NCI-H774 (cell line): ENCODE data around the gene UQCRH.
"Not testable (repeated sequence)": the region's sequence is repeated elsewhere in the genome, so short reads cannot be mapped to it uniquely, and the experiment has no call there.

Source experiments
- DNase-seq: peaks from one replicate; lab custom pipeline; 2025; lab: John Stamatoyannopoulos, UW

The UQCRH gene

DNA sequence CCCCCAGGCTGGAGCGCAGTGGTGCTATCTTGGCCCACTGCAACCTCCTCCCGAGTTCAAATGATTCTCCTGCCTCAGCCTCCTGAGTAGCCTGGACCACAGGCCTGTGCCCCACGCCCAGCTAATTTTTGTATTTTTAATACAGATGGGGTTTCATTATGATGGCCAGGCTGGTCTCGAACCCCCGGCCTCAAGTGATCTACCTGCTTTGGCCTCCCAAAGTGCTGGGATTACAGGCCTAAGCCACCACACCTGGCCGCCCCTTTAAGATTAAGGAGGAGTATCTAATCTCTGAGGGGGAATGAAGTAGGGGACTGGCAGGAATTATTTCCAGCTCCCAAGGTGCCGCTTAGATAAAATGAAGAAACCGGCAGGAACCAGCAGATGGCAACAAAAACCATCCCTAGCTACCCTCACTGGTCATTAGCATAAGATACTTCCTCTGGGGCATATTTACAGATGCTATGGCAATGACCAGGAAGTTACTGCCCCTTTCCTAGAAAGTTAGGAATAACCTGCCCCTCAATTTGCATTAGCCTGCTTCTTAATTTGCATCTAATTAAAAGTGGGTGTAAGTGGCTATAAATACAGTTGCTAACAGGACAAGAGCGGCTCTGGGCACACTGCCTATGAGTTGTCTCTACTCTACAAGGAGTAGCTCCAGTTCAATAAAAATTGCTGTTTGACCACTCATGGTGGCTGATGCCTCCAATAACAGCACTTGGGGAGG lies 30.0 kb downstream of the UQCRH start:
- DNase-seq = peak; percentile 19

DNA sequence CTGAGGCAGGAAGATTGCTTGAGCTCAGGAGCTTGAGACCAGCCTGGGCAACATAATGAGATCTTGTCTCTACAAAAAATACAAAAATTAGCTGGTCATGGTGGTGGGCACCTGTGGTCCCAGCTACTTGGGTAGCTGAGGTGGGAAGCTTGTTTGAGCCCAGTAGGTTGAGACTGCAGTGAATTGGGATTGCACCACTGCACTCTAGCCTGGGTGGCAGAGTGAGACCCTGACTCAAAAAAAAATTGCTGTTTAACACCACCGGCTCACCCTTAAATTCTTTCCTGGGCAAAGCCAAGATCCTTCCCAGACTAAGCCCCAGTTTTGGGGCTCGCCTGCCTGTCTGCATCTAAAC lies 30.5 kb downstream of the UQCRH start:
- DNase-seq = no peak

DNA sequence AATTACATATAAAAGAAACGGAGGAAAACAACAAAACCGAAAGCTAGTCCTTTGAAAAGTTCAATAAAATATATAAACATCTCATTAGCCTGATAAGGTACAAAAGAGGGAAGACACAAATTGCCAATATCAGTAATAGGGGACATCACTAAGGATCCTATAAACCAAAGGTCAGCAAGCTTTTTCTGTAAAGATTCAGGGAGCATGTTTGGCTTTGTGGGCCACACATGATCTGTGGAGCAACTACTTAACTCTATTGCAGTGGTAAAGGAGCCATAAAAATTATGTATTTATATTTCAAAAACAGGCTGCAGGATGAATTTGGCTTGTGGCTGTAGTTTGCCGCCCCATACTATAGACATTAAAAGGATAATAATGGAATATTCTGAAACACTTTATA lies 31.6 kb downstream of the UQCRH start:
- no peak for DNase-seq

DNA sequence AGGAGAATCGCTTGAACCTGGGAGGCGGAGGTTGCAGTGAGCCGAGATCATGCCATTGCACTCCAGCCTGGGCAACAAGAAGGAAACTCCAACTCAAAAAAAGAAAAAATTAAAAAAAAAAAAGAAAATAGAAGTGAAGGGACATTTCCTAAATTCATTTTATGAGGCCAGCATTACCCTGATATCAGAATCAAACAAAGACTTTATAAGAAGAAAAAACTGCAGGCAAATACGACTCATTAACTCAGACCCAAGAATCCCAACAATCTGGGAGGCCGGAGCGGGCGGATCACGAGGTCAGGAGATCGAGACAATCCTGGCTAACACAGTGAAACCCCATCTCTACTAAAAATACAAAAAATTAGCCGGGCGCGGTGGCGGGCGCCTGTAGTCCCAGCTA lies 33.9 kb downstream of the UQCRH start:
- DNase-seq = not testable (repeated sequence)

DNA sequence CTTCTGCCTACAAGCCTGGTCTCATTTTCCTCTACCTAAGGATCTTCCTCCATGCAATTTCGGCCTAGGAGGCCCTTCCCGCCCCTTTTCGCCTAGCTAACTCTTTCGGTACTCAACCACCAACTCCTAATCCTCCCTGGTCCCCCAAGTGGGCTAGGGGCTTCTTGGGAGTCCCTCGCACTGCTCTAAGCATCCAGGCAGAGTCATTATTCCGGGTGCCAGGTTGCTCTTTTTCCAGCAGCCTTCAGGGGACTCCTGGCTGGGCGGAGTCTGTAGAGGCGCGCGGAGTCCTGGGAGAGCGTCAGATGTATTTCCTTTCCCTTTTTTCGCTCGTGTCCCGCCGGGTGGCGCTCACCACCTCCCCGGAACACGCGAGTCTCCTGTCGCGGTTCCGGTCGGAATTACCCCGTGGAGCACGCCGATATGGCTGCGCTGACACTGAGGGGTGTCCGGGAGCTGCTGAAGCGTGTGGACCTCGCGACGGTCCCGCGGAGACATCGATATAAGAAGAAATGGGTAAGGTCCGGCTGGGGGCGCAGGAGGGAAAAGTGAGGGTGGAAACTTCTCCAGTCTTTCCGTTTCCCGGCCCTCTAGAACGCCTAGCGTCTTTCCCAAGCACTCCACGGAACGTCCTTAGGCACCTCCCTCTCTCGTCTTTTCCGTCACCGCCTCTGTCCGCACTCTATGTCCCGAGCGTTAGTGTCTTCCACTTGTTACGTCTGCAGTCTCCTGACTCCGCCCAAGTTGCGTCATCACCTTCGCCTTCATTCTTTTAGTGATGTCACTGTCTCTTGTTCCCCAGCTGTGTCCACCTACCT lies 37.1 kb downstream of the UQCRH start, which contains the start of gene NSUN4:
Gene NSUN4, plus strand, starts transcription at position 404 of the 818 bp plus-strand sequence. Its CDS starts 20 bp downstream, at position 424.
- DNase-seq = peak; percentile 97

DNA sequence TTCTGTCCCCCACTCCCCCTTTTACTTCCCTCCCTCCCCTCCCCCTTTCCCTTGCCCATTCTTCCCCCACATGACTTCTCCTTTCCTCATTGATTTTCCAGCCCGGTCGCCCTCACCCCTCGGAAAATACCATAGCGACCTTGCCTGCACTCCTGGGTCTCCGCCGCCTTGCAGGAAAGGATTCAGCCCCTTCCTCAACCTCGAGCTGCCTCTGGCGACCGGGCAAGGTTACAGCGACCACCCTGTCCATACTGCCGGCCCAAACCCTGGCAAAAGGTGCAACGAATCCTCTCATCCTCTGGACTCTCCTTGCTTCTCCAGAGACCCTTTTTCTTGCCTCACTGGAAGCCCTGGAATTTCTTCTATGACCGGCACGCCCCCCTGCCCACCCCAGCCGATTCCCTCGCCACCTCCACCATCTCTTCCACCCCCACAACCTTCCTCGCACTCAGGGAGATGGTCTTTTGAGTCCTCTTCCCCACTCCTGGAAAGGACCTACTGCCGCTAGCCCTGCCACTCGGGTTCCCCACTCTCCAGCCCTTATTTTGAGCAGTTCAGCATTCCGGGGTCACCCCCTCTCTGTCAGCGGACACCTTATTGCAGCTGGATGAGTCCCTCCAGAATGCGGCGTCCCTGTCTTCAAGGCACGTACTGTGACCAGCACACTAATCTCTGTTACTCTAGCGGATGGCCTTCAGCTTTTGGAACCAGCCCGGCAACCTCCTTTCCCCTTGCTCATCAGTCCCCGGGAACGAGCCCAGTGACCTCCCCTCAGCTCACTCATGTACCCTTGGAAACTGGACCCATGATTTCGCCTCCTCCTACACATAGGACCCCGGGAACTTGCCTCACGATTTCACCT lies 38.0 kb downstream of the UQCRH start:
- DNase-seq = no peak

DNA sequence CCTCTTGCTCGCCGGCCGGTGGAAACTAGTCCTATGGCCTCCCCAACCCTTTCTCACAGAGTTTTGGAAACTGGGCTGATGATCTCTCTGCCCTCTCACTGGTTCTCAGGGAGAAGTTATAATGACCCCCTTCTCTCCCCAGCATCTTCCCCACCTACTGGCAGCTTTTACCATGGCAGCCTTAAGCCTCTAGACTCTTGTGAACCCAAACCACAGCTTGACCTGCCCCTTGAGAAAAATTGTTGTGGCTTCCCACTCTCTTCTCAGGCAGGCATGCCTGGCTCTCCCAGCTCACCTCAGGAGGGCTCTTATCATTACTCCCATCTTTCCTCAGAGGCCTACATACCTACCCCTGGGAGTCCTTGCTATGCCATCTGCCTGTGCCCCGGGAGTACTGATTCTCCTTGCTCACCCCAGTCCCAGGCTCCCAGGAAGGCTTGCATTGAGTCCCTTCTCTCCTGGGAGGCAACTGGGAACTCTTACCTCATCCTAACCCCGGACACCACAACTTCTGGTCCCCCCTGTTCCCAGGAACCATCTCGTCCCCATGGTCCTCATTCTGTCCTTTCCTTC lies 38.7 kb downstream of the UQCRH start:
- no peak for DNase-seq

DNA sequence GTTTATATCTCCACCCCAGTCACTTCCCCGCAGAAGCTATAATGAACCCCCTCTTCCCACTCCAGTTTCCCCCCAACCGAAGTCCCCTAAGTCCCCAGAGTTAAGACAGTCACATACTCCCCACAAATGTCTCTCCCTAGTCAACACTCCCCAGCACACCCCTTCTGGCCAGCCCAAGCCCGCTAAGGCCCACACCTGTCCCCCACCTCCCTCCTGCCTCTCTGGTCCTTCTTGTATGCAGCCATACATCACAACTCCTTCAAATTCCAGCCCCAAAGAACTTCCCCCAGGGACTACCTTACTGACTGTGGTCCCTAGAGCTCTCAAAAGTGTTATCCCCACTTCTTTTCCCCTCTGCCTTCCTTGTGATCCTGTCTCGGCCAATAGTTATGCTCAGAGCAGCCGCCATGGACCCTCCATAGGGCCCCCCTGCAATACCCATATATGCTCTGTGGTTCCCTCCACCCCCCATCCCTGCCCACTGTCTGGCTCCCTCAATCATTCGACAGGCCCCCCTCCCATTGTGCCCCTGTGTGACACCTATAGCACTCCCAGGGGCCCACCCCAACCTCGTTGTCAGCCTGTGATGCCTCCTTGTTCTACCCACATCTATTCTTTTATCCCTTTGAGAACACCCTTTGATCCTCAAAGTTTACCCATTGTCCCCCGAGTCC lies 39.3 kb downstream of the UQCRH start:
- no peak for DNase-seq

DNA sequence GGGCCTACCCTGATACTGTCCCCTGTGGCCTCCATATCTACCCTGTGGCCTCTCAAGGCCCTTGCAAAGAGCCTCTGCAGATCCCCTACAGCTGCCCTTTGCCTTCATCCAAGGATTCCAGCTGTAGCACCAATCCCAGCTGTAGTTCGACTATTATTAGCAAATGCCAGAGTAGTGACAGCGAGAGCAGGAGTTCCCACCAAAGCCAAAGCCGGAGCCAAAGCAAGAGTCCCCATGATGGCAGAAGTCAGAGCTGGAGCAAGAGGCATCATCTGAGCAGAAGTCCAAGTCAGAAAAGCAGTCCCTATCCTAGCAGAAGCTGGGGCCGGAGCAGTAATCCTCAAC lies 39.8 kb downstream of the UQCRH start:
- DNase-seq = no peak

DNA sequence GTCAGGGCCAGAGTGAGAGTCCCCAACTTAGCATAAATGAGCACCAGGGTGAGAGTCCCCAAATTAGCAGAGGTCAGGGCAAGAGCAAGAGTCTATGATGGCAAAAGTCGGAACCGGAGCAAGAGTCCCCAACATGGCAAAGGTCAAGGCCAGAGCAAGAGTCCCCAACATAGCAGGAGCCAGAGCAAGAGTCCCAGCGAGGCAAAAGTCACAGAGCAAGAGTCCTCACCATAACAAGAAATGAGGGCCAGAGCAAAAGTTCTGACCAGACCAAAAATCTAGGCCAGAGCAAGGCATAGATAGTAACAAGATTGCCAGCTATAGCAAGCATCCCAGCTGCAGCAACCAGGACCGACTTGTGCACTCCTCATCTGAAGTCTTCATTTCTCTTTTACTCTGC lies 40.2 kb downstream of the UQCRH start:
- DNase-seq = no peak

DNA sequence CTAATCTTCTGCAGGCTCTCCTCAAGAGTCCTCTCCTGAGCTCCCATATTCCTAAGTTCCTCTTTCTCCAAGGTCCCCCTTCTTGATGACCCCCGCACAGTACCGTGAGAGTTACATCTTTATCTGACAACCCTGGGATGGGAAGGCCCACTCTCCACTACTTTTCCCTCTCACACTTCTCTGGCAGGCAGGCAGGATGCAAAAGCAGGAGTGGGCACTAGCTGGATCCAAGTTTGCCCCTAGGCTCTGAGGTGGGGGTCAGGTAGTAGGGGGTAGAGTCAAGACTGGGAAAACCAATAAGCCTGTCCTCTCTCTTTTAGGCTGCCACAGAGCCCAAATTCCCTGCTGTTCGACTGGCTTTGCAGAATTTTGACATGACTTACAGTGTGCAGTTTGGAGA lies 41.0 kb downstream of the UQCRH start:
- no peak for DNase-seq

DNA sequence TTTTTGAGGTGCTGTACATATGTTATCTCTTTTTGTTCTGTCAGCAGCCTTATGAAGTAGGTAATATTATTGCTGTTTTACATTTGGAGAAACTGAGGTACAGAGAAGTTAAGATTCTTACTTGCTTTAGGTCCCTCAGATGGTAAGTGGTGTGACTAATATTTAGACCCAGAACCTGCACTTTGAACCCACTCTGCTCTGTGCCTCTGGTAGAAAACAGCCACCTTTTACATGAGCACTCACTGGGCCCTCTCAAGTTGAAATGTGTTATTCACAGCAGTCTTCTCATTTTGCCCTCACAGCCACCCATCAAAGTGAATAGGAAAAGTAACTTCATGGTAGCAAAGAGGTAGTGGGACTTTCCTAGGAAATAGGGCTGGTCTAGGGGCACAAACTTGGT lies 41.8 kb downstream of the UQCRH start:
- no peak for DNase-seq

DNA sequence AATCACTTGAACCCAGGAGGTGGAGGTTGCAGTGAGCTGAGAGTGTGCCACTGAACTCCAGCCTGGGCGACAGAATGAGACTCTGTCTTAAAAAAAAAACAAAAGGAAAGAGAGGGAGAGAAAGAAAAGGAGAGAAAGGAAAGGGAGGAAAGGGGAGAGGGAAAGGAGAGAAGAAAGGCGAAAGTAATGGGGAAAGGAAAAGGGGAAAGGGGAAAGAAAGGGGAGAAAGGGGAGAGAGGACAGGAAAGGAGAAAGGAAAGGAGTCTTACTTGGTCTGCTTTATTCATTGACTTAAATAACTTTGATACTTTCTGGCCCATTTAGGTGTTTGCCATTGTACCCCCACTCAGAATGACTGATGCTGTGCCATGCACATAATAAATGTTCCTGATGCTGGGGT lies 48.9 kb downstream of the UQCRH start:
- no peak for DNase-seq

DNA sequence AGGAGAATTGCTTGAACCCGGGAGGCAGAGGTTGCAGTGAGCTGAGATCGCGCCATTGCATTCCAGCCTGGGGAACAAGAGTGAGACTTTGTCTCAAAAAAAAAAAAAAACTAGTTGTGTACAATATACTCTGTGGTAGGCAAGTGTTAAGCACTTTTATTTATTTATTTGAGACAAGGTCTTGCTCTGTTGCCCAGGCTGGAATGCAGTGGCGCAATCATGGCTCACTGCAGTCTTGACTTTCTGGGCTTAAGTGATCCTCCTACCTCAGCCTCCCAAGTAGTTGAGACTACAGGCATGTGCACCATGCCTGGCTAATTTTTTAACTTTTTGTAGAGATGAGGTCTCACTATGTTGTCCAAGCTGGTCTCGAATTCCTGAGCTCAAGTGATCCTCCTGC lies 52.4 kb downstream of the UQCRH start:
- DNase-seq = not testable (repeated sequence)

DNA sequence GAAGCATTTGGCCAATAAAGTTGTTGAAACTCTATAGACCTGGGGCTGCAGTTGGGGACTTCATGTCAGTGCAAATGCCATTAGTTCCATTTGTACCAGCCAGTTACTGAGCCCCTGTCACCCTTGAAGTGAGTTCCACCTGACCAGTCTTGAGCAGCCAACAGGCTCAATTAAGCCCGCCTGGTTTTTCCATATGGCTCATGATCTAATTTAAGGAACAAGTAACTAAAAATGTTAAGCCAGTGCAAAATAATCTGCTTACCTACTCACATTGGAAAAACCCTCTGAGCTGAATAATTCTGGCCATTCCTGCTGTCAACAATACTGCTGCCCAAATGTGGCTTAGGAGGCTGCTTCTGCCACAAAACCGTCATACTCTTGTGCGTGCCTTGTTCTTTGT lies 58.7 kb downstream of the UQCRH start:
- no peak for DNase-seq

DNA sequence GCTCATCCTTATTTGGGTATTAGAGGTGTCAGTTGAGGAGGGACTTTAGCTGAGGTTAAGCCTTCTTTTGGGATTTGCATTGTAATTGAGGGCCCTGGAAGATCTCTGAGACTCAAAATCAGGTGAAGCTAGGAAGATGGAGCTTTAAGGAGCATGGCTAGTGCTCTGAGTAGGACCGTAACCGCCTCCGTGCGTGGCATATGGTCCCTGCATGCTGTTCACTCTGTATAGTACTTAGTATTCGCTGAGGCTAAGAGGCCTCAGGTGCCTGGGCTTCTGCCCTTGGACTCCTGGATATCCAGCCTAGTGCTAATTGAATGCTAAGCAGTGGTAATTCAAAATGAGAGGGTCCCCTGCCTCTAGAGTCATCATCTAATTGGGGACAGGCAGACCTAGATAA lies 59.6 kb downstream of the UQCRH start:
- no peak for DNase-seq

DNA sequence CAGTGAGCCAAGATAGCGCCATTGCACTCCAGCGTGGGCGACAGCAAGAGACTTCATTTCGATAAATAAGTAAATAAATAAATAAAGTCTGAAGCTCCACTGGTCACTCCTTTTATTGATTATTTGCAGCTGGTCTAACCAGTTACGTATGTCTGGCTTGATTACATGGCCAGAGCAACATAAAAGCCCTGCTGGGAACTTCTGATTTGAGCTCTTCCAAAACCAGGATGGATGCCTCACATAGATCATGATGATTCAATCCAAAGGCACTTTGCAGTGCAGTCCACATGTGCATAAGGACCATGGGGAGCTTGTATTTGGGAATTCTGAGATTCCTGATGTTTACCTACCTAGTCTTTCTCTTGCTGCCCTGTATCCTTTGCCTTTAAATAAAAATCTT lies 61.1 kb downstream of the UQCRH start:
- DNase-seq = no peak

DNA sequence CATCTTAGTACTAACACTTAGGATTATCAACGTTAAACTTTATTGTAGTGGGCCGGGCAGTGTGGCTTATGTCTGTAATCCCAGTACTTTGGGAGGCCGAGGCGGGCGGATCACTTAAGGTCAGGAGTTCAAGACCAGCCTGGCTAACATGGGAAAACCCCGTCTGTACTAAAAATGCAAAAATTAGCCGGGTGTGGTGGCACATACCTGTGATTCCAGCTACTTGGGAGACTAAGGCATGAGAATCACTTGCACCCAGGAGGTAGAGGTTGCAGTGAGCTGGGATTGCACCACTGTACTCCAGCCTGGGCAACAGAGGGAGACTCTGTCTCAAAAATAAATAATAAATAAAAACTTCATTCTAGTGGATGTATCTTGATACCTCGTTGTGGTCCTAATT lies 62.3 kb downstream of the UQCRH start:
- DNase-seq = not testable (repeated sequence)
